GM11168 (cell line): ENCODE results near the gene IL1R1.

ENCODE experiments used
- in situ Hi-C: fragments of 300-500 bp; cut with MboI; formaldehyde crosslinking; loops from one replicate; pipeline ENCODE4 v1.12.0; 2022; ENCODE audit warnings: low sequenced_read_pairs; ENCODE audit not compliant: unreplicated experiment

The IL1R1 gene

GRCh38 chr2:102191501-102191900 lies 49.0 kb downstream of the IL1R1 start:
- in situ Hi-C loops = no loop called here

DNA sequence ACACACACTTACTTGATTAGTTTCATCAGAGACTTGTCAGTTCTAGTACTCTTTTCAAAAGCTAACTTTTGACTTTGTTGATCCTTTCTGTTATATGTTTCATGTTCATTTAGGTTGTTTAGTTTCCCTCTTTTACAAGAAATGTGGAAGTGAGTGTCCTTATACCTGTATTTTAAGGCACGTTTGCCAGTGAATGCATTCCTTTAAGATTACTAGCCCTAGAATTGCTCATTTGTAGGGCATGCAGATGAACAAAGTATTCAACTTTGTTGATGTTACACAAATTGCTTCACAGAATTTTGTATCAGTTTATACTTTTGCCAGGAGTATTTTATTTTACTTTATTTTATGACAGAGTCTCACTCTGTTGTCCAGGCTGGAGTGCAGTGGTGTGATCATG lies 50.5 kb downstream of the IL1R1 start:
- in situ Hi-C loops = no loop called here

DNA sequence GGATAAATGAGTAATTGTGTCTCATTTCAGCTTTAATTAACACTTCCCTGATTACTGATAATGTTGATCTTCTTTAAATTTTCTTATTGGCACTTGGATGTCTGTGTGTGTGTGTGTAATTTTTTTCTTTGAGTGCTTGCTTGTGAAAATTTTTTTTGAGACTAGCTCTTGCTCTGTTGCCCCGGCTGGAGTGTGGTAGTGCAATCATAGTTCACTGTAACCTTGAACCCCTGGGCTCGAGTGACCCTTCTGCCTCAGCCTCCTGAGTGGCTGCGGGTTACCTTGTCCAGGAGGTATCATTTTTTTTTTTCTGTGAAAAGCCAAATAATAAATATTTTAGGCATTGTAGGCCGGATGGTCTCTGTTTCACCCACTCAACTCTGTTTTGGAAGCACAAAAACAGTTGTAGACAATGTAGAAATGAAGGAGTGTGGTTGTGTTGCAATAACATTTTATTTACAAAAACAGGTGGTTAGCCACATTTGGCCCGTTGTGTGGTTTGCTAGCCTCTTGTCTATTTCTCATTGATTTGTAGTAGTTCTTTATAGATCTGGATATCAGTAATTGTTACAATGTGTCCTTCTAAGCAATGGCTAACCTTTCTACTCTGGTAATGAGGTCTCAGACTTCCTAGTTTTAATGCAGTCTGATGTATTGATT lies 52.2 kb downstream of the IL1R1 start:
- in situ Hi-C loops = no loop called here

DNA sequence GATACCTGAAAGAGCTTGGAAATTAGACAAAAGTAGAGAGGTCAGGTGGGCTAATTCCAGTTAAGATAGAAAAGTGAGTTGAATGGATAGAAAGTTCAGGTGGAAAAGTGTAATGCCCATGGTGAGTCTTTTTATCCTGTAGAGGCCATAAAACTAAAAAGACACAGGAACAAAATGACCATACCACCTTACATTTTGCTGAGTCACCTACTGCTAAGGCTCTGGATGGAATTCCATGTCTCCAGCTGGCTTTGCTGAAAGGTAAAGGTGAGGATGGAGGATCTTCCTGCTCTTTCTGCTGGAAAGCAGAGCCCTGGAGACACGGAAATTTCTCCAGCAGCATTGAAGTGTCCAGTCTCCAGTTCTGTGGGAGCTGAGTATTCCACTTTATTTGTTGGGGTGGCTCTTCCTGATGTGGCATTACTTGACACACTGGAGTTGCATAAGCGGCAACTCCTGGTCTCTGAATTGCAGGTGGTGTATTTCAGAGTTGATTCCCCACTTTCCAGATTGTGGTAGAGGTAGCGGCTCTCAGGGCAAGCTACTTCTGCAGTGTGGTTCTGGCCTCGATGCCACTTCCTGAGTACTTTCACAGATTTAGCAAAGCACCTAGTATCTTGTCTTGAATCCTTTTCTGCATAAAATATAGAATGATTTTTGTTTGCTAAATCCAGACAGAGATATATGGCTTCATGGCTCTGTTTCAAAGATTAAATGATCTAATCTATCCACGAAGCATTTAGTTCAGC lies 55.0 kb downstream of the IL1R1 start:
- in situ Hi-C loops = no loop called here

- in situ Hi-C loops = no loop called here
Measured at GRCh38 chr2:102200539-102200938, 58.0 kb downstream of the IL1R1 start.

DNA sequence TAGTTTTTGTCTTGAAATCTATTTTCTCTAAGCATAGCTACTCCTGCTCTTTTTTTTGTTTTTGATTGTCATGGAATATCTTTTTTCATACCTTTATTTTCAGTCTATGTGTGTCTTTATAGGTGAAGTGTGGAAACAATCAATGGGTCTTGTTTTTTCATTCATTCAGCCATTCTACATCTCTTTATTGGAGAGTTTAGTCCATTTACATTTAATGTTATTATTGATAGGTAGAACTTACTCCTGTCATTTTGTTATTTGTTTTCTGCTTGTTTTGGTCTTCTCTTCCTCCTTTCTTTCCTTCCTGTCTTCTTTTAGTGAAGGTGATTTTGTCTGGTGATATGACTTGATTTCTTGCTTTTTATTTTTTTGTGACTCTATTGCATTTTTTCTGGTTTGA lies 62.1 kb downstream of the IL1R1 start:
- in situ Hi-C loops = no loop called here

- in situ Hi-C loops = no loop called here
Measured at GRCh38 chr2:102206666-102207341, 64.3 kb downstream of the IL1R1 start.

GRCh38 chr2:102208774-102209173 lies 66.2 kb downstream of the IL1R1 start:
- in situ Hi-C loops = no loop called here

DNA sequence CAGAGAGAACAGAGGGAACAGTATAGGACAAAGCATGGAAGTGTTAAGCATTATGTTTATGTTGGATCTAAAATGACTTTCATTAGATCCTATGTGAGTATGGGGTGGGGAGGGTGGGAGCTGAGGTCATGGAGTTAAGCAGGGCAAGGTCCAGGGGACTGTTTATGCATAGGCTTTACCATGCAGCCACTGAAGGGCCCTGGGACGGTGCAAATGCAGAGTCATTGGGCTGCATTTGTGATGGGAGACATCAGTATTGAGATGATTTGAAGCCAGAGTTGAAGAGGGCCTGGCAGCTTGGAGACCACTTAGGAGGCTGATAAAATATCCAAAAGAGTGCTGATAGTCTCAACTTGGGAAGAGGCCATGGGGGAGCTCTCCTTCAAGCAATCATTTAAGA lies 66.9 kb downstream of the IL1R1 start:
- in situ Hi-C loops = no loop called here

DNA sequence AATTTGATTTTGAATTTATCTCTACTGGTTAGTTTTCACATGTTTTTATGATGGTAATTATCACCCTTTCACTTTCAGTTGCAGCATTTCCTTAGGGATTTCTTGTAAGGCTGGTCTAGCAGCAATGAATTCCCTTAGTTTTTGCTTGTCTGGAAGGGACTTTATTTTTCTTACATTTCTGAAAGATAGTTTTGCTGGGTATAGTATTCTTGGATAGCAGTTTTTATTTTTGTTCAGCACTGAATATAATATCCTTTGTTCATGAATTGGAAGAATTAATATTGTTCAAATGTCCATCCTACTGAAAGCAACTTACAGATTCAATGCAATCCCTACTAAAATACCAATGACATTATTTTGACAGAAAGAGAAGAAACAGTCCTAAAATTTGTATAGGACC lies 74.5 kb downstream of the IL1R1 start:
- in situ Hi-C loops = no loop called here

GRCh38 chr2:102224824-102225739 lies 82.5 kb downstream of the IL1R1 start:
- in situ Hi-C loops = no loop called here

DNA sequence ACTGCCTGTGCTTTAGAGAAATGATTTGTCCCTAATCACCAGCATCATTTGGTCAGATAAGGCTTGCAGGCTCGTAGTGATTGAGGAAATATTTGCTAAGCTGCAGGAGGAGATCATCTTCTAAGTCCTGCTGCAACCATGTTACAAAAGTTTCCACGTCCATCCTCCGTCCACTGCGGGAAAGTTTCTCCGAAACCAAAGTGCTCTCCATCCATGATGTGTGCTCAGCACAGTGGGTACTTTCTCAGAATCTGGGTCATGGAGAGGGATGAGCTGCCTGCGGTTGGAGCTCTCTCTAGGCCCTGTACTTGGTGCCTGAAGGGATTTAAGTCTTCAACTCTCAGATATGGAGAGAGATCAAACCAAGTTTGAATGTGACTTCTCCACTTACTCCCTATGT lies 83.6 kb downstream of the IL1R1 start:
- in situ Hi-C loops = no loop called here

GRCh38 chr2:102226612-102227391 lies 84.3 kb downstream of the IL1R1 start:
- in situ Hi-C loops = no loop called here

DNA sequence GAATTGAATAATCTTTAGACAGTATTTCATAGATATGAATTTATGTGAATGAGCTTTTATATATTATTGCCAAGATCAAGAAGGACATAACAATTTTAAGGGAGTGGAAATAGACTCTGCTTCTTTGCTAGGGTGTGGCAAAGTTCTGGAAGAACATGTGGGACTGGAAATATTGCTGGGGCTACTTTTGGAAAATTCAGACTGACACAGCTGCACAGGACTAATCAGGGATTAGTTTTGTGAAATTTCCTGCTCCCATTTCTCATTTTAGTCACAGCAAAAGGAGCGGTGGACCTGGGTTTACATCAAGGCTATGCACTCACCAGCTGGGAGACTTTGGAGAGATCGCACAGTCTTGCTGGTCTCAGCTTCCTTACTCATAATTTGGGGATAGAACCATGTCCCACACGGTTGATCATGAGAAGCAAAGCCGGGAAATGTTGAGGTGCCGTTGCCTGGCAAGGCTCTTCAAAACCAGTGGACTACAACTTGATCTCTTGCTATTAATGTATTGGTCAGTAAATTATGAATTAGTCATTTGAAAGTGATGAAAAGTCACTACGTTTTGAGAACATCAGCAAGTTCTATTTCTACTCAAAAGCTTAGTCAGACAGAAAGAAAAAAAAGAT lies 86.7 kb downstream of the IL1R1 start:
- in situ Hi-C loops = no loop called here
